A549 (cell line): ENCODE measurements around the gene CLSTN2. TPM values are rescaled to one million over a fixed set of nuclear protein-coding genes. Genes with fewer than 3 reads are reported as not detected.

Experiments used
- ATAC-seq, 2 experiments: fragments of 200-7000 bp in 1 of 2; fragments of >200 bp in 1 of 2; cut with Nextera tagmentation in 1 of 2; cut with Tn5 transposase in 1 of 2; 3 replicates each; pipeline versions ENCODE4 v1.8.0 to v1.9.1; 2018 to 2020; ENCODE audit warnings: mild to moderate bottlenecking in 1 of 2, moderate library complexity in 1 of 2
- CTCF ChIA-PET: fragments of 300-600 bp; sonication (Branson Sonifier 250); formaldehyde crosslinking; extraction: SDS; loops from one replicate; lab custom pipeline; 2021; ENCODE audit warnings: antibody characterized with exemption, inconsistent platforms; lab: Yijun Ruan, JAX
- POLR2A ChIA-PET: fragments of 350-600 bp; formaldehyde crosslinking; extraction: SDS; loops from one replicate; lab custom pipeline; 2021; ENCODE audit warnings: antibody characterized with exemption, inconsistent platforms; lab: Yijun Ruan, JAX
- DNase-seq, 2 experiments: peaks; one replicate each; pipeline versions ENCODE4 v3.0.0 to v3.0.0-alpha.2; 2011 to 2016; ENCODE audit warnings: low read depth in 1 of 2, low spot score in 1 of 2
- FAIRE-seq: peaks from 2 replicates; lab custom pipeline; 2011; peaks lifted over from hg19 to GRCh38; lab: Jason Lieb, UNC
- H3K27ac ChIP-seq, 2 experiments: fragments of >200 bp; sonication (Bioruptor Twin); formaldehyde crosslinking; 3 replicates each; pipeline ENCODE4 v1.5.1; 2016 to 2017
- H3K4me1 ChIP-seq: fragments of >200 bp; sonication (Bioruptor Twin); formaldehyde crosslinking; 3 replicates; pipeline ENCODE4 v1.6.1; 2016
- H3K4me2 ChIP-seq: fragments of >200 bp; sonication (Bioruptor Twin); formaldehyde crosslinking; 3 replicates; pipeline ENCODE4 v1.6.1; 2016
- H3K4me3 ChIP-seq: fragments of >200 bp; sonication (Bioruptor Twin); formaldehyde crosslinking; 3 replicates; pipeline ENCODE4 v1.5.1; 2016
- H3K9me3 ChIP-seq: fragments of >200 bp; sonication (Bioruptor Twin); formaldehyde crosslinking; 3 replicates; pipeline ENCODE4 v1.6.1; 2016
- BHLHE40 ChIP-seq: IDR thresholded peaks from 2 replicates; pipeline ENCODE4 v1.6.1; 2012; ENCODE audit warnings: low read depth, low read length, inconsistent platforms
- EHF ChIP-seq: fragments of 250-450 bp; sonication (Bioruptor Pico); IDR thresholded peaks from 2 replicates; pipeline ENCODE4 v1.5.0; 2020; ENCODE audit warnings: mild to moderate bottlenecking
- EP300 ChIP-seq, 2 experiments: fragments of >200 bp; sonication (Bioruptor Twin); formaldehyde crosslinking; IDR thresholded peaks; 2 replicates in 1 of 2; 3 replicates in 1 of 2; pipeline ENCODE4 v1.6.1; 2016 to 2017
- ESRRA ChIP-seq: fragments of 150-350 bp; IDR thresholded peaks from 2 replicates; pipeline ENCODE4 v1.6.1; 2014; ENCODE audit warnings: mild to moderate bottlenecking, low read length, borderline replicate concordance
- FOSB ChIP-seq: fragments of 250-450 bp; sonication (Bioruptor Pico); IDR thresholded peaks from 2 replicates; pipeline ENCODE4 v1.5.0; 2020; ENCODE audit warnings: mild to moderate bottlenecking, moderate library complexity
- GATA3 ChIP-seq: IDR thresholded peaks from 2 replicates; pipeline ENCODE4 v1.6.1; 2012; ENCODE audit warnings: borderline replicate concordance
- HDAC2 ChIP-seq: fragments of 200-600 bp; sonication (generic); IDR thresholded peaks from 2 replicates; pipeline ENCODE4 v1.6.1; 2016
- HEYL ChIP-seq: fragments of 250-450 bp; sonication (Bioruptor Pico); IDR thresholded peaks from 2 replicates; pipeline ENCODE4 v1.8.0; 2021; ENCODE audit warnings: mild to moderate bottlenecking, moderate library complexity
- HOXA7 ChIP-seq: fragments of 250-450 bp; sonication (Bioruptor Pico); IDR thresholded peaks from 2 replicates; pipeline ENCODE4 v1.5.0; 2020; ENCODE audit warnings: mild to moderate bottlenecking, moderate library complexity
- MAZ ChIP-seq: fragments of 150-350 bp; IDR thresholded peaks from 2 replicates; pipeline ENCODE4 v1.6.1; 2014; ENCODE audit warnings: antibody characterized with exemption, low read depth, low read length, borderline replicate concordance
- NFE2L2 ChIP-seq: fragments of 150-350 bp; conservative IDR thresholded peaks from 2 replicates; pipeline ENCODE4 v1.6.1; 2014; ENCODE audit warnings: low read length
- NPAS2 ChIP-seq: fragments of 250-450 bp; sonication (Bioruptor Pico); IDR thresholded peaks from 2 replicates; pipeline ENCODE4 v1.8.0; 2022; ENCODE audit warnings: mild to moderate bottlenecking, moderate library complexity, borderline replicate concordance
- POLR2A ChIP-seq: IDR thresholded peaks from 2 replicates; pipeline ENCODE4 v1.6.1; 2012; ENCODE audit warnings: mild to moderate bottlenecking, low read length
- RARB ChIP-seq: fragments of 250-450 bp; sonication (Bioruptor Pico); IDR thresholded peaks from 2 replicates; pipeline ENCODE4 v1.8.0; 2021; ENCODE audit warnings: mild to moderate bottlenecking, moderate library complexity
- RNF2 ChIP-seq: fragments of 200-600 bp; sonication (generic); IDR thresholded peaks from 2 replicates; pipeline ENCODE4 v1.6.1; 2016; ENCODE audit warnings: low read depth, mild to moderate bottlenecking, antibody characterized with exemption, moderate library complexity, borderline replicate concordance
- SREBF2 ChIP-seq: fragments of 450-650 bp; IDR thresholded peaks from 2 replicates; pipeline ENCODE4 v1.6.1; 2014; ENCODE audit warnings: mild to moderate bottlenecking, moderate library complexity
- TP53 ChIP-seq: fragments of 250-450 bp; sonication (Bioruptor Pico); IDR thresholded peaks from 2 replicates; pipeline ENCODE4 v1.5.0; 2021; ENCODE audit warnings: mild to moderate bottlenecking, moderate library complexity
- ZC3H11A ChIP-seq: fragments of 450-650 bp; IDR thresholded peaks from 2 replicates; pipeline ENCODE4 v1.6.1; 2014; ENCODE audit warnings: antibody characterized with exemption, mild to moderate bottlenecking
- ZNF302 ChIP-seq: fragments of 250-450 bp; sonication (Bioruptor Pico); IDR thresholded peaks from 2 replicates; pipeline ENCODE4 v1.9.0; 2021; ENCODE audit warnings: inconsistent platforms, mild to moderate bottlenecking, moderate library complexity
- ZSCAN20 ChIP-seq: fragments of 250-450 bp; sonication (Bioruptor Pico); IDR thresholded peaks from 2 replicates; pipeline ENCODE4 v1.8.0; 2022; ENCODE audit warnings: mild to moderate bottlenecking, moderate library complexity
- WGBS: methylation state at CpG from one replicate; pipeline ENCODE4 v1.1.6; 2017; ENCODE audit errors: missing lambda C conversion rate; 5-methylcytosine and 5-hydroxymethylcytosine counted together
- polyA plus RNA-seq, 4 experiments: library from polyadenylated mRNA; depleted of rRNA in 3 of 4; stranded (reverse); fragments of >200 nt; fragmentation: RNase III in 1 of 4; extraction: RNeasy Plus Mini Kit Qiagen cat#74134 plus additional on column Dnase treatment in 1 of 4; gene quantifications; 2 replicates in 3 of 4; 3 replicates in 1 of 4; pipeline ENCODE4 v1.2.3, GENCODE V29; 2011 to 2017
- TF ChIP-seq, protein P1 (sequence below): IDR thresholded peaks from 2 replicates; pipeline ENCODE4 v1.6.1; 2012; ENCODE audit warnings: low read depth, borderline replicate concordance
- TF ChIP-seq, protein P2 (sequence below): fragments of 250-450 bp; sonication (Bioruptor Pico); IDR thresholded peaks from 2 replicates; pipeline ENCODE4 v1.5.0; 2020; ENCODE audit warnings: low read depth, mild to moderate bottlenecking, moderate library complexity
- TF ChIP-seq, protein P3 (sequence below): fragments of 250-450 bp; sonication (Bioruptor Pico); IDR thresholded peaks from 2 replicates; pipeline ENCODE4 v1.5.0; 2021; ENCODE audit warnings: mild to moderate bottlenecking, moderate library complexity, borderline replicate concordance

The CLSTN2 gene
- polyA plus RNA-seq, 2 of the 4 experiments (the other 2 are of a cell fraction) = 0.03 to 0.04 TPM

DNA sequence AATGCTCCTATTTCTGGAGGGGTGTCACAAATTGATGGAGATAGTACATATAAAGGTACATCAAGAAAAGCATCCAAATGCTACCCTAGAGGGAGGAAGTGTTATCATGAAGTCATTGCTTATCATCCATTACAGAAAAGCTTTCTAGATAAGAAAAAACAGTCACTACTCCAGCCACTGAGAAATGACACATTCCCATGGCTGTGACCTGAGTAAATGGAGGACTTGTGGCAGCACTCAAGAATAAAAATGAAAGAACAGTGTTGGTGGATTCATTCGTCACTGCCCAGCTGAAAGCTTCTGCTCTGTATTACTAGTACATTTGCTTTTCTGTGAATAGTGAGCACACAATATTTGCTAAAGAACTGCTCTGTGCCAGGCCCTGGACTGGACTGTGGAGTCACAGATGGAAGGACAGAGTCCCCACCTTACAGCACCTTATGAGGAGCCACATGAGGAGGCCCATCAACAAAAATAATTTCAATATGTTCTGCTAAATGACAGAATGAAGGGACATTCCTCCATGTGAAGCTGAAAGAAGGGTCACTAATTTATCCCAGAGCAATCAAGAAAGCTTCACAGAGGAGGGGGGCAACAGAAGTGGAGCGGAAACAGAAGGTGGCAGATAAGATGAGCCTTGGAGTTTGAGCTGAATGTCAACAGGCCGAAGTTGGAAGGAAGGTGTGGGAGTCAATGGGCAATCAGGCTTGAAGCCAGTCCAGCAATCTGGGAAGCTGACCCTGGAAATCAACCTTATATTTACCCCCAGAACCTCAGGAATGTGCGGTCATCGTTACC, 399.3 kb downstream of the CLSTN2 start (continued):
- TF ChIP-seq, protein P1, sequence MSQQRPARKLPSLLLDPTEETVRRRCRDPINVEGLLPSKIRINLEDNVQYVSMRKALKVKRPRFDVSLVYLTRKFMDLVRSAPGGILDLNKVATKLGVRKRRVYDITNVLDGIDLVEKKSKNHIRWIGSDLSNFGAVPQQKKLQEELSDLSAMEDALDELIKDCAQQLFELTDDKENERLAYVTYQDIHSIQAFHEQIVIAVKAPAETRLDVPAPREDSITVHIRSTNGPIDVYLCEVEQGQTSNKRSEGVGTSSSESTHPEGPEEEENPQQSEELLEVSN = no peak
- TF ChIP-seq POLR2A (no peak), HEYL (CRISPR knock-in tag) (no peak)
- TF ChIP-seq, protein P2, sequence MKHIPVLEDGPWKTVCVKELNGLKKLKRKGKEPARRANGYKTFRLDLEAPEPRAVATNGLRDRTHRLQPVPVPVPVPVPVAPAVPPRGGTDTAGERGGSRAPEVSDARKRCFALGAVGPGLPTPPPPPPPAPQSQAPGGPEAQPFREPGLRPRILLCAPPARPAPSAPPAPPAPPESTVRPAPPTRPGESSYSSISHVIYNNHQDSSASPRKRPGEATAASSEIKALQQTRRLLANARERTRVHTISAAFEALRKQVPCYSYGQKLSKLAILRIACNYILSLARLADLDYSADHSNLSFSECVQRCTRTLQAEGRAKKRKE (CRISPR knock-in tag) = no peak

DNA sequence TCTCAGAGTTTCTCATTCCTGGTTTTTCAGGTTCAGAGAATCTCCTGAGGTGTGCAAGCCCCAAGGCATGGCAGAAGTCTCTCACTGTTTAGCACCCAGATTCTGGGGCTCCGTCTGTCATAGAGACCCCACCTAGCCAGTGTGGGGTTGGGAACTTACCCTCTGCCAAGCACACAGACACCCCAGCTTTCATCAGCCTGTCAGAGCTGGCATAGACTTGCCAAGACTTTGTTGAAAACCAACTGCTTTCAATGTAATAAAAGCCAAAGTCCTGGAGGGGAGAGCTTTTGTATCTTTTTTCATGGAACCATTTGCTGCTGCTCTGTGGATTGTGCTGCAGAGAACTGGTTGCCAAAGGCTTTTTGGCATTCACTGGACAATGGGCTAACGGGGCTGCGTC, 401.5 kb downstream of the CLSTN2 start:
- CTCF ChIA-PET = no interaction called here
- Histone ChIP-seq H3K4me3 (no peak overlapping the region), H3K27ac (no peak overlapping the region), H3K4me1 (no peaks in the 10 kb centered on the region), H3K4me2 (no peak overlapping the region), H3K9me3 (no peaks in the 10 kb centered on the region)
- TF ChIP-seq FOSB (CRISPR knock-in tag) = no peak
- no peak for TF ChIP-seq HOXA7 (CRISPR knock-in tag)
- TF ChIP-seq ZC3H11A = no peak
- TF ChIP-seq ESRRA = no peak
- no peak for TF ChIP-seq EP300 (IDR thresholded peaks at IDR 0.05)
- TF ChIP-seq TP53 (CRISPR knock-in tag) = no peak
- TF ChIP-seq RARB = no peak
- TF ChIP-seq, protein P3, sequence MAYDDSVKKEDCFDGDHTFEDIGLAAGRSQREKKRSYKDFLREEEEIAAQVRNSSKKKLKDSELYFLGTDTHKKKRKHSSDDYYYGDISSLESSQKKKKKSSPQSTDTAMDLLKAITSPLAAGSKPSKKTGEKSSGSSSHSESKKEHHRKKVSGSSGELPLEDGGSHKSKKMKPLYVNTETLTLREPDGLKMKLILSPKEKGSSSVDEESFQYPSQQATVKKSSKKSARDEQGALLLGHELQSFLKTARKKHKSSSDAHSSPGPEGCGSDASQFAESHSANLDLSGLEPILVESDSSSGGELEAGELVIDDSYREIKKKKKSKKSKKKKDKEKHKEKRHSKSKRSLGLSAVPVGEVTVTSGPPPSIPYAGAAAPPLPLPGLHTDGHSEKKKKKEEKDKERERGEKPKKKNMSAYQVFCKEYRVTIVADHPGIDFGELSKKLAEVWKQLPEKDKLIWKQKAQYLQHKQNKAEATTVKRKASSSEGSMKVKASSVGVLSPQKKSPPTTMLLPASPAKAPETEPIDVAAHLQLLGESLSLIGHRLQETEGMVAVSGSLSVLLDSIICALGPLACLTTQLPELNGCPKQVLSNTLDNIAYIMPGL (CRISPR knock-in tag) = no peak
- 6% methylated on average over 3 of the region's 3 CpGs for WGBS
- ATAC-seq (no peak), DNase-seq (no peak), FAIRE-seq (no peak)
- POLR2A ChIA-PET = no interaction called here

DNA sequence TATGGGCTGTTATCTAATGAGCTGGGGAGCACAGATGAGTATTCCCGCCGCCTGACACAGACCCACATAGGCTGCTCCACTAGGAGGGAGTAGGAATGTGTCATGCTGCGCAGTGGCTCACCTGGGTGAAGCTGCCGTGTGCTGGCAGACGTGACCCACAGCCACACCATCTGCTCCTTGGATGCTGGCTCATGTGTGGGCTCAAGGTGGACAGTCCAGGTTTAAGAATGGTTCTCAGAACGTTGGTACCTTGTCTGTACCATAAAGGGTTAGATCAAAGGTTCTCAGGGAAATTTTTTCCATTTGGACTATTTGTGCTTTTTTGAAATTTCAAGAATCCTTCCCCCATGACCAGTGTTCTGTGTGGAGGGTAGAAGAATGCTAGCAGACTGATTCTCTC, 403.9 kb downstream of the CLSTN2 start:
- Histone ChIP-seq H3K4me3 (no peak overlapping the region), H3K27ac (no peak overlapping the region), H3K4me1 (no peaks in the 10 kb centered on the region), H3K4me2 (no peak overlapping the region), H3K9me3 (no peaks in the 10 kb centered on the region)
- TF ChIP-seq EP300 (IDR thresholded peaks at IDR 0.05) = no peak
- no peak for TF ChIP-seq NPAS2 (CRISPR knock-in tag)
- no peak for TF ChIP-seq MAZ
- no peak for TF ChIP-seq NFE2L2
- no peak for TF ChIP-seq ZSCAN20 (CRISPR knock-in tag)
- no peak for TF ChIP-seq EHF (CRISPR knock-in tag)
- no peak for TF ChIP-seq HDAC2
- TF ChIP-seq BHLHE40 = no peak
- TF ChIP-seq GATA3 = no peak
- no peak for TF ChIP-seq SREBF2
- TF ChIP-seq RNF2 = no peak
- no peak for TF ChIP-seq ZNF302 (CRISPR knock-in tag)
- POLR2A ChIA-PET = no interaction called here
- FAIRE-seq (no peak), ATAC-seq (no peak), DNase-seq (no peak)
- CTCF ChIA-PET = no interaction called here
- 17% methylated on average over 2 of the region's 6 CpGs for WGBS
